GM18508 (cell line): ENCODE measurements around the gene ADAM8.

Source experiments
- ATAC-seq: cut with Tn5 transposase; IDR thresholded peaks from one replicate; pipeline ENCODE4 v1.9.1; 2021; ENCODE audit warnings: moderate number of reproducible peaks; ENCODE audit not compliant: insufficient read depth, unreplicated experiment

ADAM8 gene

GRCh38 chr10:133283931-133284330 lies 7.3 kb upstream of the ADAM8 start:
- ATAC-seq: no peak

GRCh38 chr10:133282846-133283390 lies 6.2 kb upstream of the ADAM8 start:
- ATAC-seq: no peak

- ATAC-seq: no peak
Measured at GRCh38 chr10:133281628-133282372, 5.1 kb upstream of the ADAM8 start.

- no peak for ATAC-seq
Measured at GRCh38 chr10:133281084-133281483, 4.4 kb upstream of the ADAM8 start.

- no peak for ATAC-seq
Measured at GRCh38 chr10:133280391-133281059, 3.9 kb upstream of the ADAM8 start.

- no peak for ATAC-seq
Measured at GRCh38 chr10:133279326-133280226, 2.9 kb upstream of the ADAM8 start.

- ATAC-seq: peak; percentile 38
Measured at GRCh38 chr10:133278577-133279265, 2.1 kb upstream of the ADAM8 start.

GRCh38 chr10:133277993-133278576 lies 1.4 kb upstream of the ADAM8 start:
- ATAC-seq: no peak

- ATAC-seq: no peak
Measured at GRCh38 chr10:133277277-133277992, 767 bp upstream of the ADAM8 start.

- no peak for ATAC-seq
Measured at GRCh38 chr10:133276100-133276434, 601 bp downstream of the ADAM8 start.

- ATAC-seq: no peak
Measured at GRCh38 chr10:133275684-133276092, 980 bp downstream of the ADAM8 start.

- peak; percentile 37 for ATAC-seq
Measured at GRCh38 chr10:133274751-133275683, 1.7 kb downstream of the ADAM8 start.

GRCh38 chr10:133273534-133274143 lies 3.0 kb downstream of the ADAM8 start:
- no peak for ATAC-seq

GRCh38 chr10:133272964-133273420 lies 3.7 kb downstream of the ADAM8 start:
- ATAC-seq: no peak

- ATAC-seq: no peak
Measured at GRCh38 chr10:133272301-133272963, 4.2 kb downstream of the ADAM8 start.

GRCh38 chr10:133271521-133272300 lies 5.0 kb downstream of the ADAM8 start:
- no peak for ATAC-seq
